Activated CD4-positive, alpha-beta T cell treated with anti-CD3 and anti-CD28 coated beads, Interleukin-2, amount 50 U/mL, for 1 hour (primary cell): ENCODE results near the gene MGMT.

ENCODE experiments used
- DNase-seq: peaks from one replicate; pipeline ENCODE4 v3.0.0-alpha.2; 2020

MGMT gene

DNA sequence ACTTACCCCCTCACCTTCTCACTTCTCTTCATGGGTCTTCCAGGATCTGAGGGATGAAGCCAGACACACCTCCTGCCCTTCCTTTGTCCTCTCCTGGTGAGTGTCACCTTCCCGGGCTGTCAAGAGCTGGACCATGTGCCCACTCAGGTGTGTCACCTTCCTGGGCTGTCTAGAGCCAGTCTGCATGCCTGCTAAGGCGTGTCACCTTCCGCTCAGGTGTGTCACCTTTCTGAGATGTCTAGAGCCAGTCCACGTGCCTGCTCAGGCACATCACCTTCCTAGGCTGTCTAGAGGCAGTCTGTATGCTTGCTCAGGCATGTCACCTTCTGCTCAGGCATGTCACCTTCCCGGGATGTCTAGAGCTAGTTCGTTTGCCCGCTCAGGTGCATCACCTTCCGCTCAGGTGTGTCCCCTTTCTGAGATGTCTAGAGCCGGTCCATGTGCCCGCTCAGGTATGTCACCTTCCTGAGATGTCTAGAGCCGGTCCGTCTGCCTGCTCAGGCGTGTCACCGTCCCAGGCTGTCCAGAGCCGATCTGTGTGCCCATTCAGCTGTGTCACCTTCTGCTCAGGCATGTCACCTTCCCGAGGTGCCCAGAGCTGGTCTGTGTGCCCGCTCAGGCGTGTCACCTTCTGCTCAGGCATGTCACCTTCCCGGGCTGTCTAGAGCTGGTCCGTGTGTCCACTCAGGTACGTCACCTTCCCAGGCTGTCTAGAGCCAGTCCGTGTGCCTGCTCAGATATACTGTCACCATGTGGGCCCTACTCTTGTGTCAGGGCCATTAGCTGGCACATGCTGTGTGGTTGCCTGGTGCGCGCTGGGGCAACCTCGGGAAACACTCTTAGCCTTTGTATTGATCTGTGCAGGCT, 251.7 kb downstream of the MGMT start:
- no peak for DNase-seq

GRCh38 chr10:129719415-129719739, 252.3 kb downstream of the MGMT start:
- DNase-seq: no peak

- no peak for DNase-seq
These were observed 253.0 kb downstream of the MGMT start for GRCh38 chr10:129719889-129720590.

- DNase-seq: no peak
These were observed 258.0 kb downstream of the MGMT start for GRCh38 chr10:129725011-129725410.

DNA sequence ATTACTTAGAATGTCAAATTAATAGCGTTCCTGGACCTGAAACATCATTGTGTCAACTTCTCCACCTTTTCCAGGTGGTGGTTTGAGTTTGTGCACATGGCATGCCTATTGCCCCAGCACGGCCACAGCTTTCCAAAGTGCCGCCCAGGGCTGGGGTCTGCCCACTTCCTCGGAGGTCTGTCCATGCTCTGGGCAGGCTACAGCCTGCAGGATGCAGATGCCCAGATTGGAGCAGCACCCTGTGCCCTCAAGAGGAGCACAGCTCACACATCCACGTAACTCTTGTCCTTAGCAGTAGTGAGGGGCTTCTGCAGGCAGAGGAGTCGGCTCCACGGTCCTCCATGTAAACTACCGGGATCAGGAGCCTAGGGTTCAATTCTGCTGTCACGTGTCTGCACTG, 258.4 kb downstream of the MGMT start:
- no peak for DNase-seq

DNA sequence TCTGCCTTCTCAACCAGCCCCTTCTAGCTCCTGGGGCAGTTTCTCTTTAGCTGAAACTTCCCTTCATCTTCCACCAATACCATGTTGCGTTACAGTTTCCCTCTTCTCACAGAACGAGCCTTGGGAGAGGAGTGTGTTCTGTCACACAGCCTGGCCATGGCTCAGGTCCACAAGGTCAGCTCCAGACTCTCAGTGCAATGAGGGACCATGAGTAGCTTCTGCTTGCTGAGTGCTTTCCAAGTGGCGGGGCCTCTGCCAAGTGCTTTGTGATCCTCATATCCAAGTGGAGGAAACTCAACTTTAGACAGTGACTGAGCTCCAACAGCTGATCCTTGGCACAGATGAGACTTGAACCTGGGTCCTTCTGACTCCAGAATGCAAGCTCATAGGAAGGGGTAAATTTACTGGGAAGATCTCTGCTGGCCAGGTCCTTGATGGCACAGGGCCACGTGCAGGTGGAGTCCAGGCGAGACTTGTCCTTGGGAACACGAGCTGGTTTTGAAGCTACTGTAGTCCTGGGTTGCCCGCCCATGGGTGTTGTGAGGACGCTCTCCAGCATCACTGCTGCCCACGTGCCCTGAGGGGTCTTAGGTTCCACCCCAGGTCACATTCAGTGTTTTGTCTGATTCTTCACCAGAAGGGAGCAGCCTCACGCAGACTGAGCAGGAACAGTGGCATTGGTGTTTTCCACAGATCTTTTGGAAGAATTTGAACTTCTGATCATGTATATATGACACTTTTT, 259.0 kb downstream of the MGMT start:
- no peak for DNase-seq

- DNase-seq: no peak
These were observed 260.0 kb downstream of the MGMT start for GRCh38 chr10:129727071-129727470.

DNA sequence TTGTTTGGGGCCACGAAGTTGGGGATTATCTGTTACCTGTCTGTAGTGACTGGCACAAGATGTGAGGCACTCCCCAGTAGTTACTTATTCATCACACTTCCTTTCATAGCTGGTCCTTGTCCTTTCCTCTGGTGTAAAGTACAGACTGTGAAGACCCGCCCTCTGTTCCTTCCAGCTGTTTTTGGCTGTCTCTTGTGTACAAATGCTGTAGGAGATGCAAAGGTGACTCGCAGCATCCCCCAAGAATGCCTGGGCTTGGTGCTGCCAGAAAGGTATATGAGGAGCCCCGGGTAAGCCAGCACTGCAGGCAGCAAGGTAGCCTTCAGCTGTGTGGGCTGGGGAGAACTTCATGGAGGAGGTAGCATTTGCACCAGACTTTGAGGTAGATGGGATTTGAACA, 260.5 kb downstream of the MGMT start:
- DNase-seq: no peak

DNA sequence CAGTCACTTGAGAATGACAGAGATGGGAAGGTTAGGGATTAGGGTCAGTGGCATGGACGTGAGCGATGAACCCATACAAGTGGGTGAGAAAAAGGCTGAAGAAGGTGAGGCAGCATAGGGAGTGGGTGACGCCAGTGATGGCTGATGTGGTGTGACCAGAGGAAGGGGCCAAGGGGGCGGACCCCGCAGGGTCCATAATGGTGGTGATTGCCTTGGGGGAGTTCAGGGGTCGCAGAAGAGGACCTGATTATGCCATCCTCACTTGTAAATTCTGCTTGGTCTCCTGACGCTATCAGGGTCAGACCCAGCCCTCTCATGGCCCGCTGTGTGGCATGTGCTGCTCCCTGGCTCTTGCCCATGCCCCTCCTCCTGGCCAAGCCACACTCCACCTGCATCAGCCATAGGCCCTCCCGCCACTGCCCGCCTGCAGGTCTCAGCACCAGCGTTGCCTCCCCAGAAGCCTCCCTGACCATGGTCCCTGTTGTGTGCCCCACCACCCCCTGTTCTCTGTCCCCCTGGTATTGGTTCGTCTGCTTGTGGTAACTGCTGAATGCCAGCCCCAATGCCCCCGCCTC, 261.3 kb downstream of the MGMT start:
- no peak for DNase-seq

- no peak for DNase-seq
These were observed 262.1 kb downstream of the MGMT start for GRCh38 chr10:129728905-129729795.

- DNase-seq: no peak
These were observed 263.4 kb downstream of the MGMT start for GRCh38 chr10:129730272-129730992.

DNA sequence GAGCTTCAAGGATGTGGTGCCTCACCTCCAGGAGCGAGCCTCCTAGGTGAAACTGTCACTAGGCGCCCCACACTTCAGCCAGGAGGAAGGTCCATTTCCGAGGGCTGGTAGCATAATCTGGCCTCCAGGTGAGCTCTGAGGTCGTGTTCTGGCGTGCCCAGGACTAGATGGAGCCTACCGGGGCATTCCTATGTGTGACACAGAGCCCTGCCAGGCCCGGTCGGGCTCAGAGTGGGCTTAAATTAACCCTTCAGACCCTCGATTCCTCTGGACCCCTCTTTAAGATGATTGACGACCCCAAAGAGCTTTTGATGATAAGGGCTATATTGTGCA, 263.9 kb downstream of the MGMT start:
- no peak for DNase-seq

- no peak for DNase-seq
These were observed 273.7 kb downstream of the MGMT start for GRCh38 chr10:129740532-129741279.

GRCh38 chr10:129741280-129741977, 274.4 kb downstream of the MGMT start:
- DNase-seq: no peak

DNA sequence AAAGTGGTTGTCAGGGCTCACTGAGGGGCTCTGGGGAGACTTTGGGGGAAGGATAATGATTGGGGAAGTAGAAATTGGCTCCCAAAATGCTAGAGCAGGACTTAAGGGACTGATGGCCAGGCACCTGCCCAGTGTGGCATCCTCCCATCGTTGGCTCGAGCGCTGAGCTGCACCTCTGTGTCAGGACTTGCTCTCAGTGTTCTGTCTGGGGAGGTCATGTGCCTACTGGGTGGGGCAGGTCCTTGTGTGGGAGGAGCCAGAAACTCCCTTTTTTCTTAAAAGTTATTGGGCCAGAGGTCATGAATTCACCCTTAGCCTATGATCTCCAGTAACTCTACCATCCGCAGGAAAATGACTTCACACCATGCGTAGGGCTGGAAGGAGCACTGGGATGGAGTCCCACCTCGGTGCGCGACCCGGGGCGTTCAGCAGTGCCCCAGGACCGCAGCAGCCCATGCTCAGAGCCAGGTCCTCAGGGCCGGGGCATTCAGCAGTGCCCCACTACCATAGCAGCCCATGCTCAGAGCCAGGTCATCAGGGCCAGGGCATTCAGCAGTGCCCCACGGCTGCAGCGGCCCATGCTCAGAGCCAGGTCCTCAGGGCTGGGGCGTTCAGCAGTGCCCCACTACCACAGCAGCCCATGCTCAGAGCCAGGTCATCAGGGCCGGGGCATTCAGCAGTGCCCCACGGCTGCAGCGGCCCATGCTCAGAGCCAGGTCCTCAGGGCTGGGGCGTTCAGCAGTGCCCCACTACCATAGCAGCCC, 275.1 kb downstream of the MGMT start:
- no peak for DNase-seq

DNA sequence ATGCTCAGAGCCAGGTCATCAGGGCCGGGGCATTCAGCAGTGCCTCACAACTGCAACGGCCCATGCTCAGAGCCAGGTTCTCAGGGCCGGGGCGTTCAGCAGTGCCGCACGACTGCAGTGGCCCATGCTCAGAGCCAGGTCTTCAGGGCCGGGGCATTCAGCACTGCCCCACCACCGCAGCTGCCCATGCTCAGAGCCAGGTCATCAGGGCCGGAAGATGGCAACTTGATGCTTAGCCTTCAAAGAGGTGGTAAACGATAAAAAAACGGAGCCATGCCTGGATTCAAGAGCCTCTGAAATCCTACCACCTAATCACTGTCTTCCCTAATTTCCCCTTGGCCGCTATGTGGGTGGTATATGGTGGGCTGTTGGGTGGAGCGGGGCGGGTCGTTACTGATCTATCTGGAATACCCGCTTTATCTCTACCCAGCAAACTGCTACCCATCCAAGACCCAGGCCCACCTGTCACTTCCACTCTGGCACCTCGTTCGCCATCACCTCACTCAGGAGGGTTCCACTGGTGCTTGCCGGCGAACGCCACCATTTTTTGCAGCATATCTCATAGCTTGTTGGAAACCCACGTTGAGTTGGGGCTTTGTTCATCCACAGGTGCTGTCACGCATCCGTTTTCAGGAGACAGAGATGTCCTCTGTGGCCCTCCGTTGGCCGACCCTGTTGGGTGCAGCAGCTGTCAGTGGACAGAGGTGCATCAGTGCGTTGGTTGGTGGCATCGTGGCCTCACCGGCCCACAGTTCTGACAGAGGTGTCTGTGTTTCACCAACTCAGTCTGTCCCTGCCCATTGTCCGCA, 275.9 kb downstream of the MGMT start:
- DNase-seq: no peak

DNA sequence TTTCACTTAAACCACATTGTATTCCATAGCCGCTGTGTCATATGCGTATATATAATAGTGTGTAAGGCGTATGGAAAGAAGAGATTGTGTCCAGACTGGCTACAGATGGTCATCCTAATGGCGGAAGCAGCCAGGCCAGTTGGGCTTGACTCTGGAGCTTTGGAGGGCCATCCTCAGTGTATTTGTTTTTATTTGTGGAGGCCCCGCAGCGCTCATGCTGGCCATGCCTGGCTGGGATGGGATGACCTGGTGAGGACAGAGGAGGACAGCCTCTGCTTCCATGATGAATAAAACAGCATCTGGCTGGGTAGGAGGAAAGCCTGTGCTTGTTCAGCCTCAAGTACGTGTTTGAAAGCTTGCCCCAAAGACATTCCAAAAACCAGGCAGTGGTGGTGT, 276.7 kb downstream of the MGMT start:
- no peak for DNase-seq
